Measurements from ENCODE around the gene NUDT2. TPM values are rescaled to one million over a fixed set of nuclear protein-coding genes. Genes with fewer than 3 reads are reported as not detected.

Gene NUDT2
- total RNA-seq, 1 experiment from 2014 or later, result 17.8 TPM

DNA sequence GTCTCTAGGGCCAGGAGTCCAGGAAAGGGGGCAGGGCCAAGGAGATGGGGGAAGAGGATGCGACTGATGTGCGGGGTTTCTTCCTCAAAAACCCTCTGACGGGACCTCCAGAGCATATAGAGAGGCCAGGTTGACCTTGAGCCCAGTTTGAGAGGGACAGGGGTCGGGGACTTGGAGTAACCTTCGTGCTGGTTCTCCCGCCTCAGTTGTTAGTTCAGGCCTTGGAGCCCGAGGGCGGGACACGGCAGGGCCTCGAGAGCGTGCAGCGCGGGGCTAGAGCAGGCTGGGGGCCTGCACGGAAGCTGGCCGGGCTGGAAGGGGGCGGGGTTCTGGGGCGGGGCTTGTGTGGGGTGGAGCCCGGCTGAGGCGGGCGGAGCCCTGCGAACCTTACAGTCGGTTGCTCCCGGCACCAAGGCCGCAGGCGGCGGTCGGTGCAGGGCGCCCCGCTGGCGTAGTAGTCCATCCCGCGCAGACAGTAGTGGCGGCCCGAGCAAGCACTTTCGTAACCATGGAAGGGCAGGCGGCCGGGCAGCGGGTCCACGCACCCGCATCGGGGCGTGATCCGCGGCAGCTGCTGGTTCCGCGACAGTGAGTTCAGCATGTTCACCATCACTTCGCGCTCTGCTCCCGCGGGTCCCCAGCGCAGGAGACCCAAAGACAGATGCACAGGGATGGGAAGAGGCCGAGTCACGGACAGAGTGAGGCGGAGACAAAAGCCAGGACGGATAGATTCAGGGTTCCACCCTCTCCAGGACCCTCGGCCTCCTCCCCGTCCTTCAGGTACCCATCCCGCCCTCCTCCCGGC, 51.3 kb downstream of the NUDT2 start (continued):
- TF ChIP-seq ZNF512 (CRISPR knock-in tag; IDR thresholded peaks at IDR 0.05; ENCODE audit: borderline replicate concordance), result 0 out of 2 replicates have a peak, but pooled peaks have one; percentile 16
- TF ChIP-seq, protein P1, sequence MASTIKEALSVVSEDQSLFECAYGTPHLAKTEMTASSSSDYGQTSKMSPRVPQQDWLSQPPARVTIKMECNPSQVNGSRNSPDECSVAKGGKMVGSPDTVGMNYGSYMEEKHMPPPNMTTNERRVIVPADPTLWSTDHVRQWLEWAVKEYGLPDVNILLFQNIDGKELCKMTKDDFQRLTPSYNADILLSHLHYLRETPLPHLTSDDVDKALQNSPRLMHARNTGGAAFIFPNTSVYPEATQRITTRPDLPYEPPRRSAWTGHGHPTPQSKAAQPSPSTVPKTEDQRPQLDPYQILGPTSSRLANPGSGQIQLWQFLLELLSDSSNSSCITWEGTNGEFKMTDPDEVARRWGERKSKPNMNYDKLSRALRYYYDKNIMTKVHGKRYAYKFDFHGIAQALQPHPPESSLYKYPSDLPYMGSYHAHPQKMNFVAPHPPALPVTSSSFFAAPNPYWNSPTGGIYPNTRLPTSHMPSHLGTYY (CRISPR knock-in tag; IDR thresholded peaks at IDR 0.05), result no peak
- TF ChIP-seq ZNF317 (CRISPR knock-in tag; IDR thresholded peaks at IDR 0.05; ENCODE audit: borderline replicate concordance, low read depth), result no peak
- TF ChIP-seq E2F4 (CRISPR knock-in tag; IDR thresholded peaks at IDR 0.05; ENCODE audit: borderline replicate concordance, low read depth), result no peak
- peak; percentile 87 for TF ChIP-seq ZNF232 (CRISPR knock-in tag; IDR thresholded peaks at IDR 0.05)
- TF ChIP-seq, protein P2, sequence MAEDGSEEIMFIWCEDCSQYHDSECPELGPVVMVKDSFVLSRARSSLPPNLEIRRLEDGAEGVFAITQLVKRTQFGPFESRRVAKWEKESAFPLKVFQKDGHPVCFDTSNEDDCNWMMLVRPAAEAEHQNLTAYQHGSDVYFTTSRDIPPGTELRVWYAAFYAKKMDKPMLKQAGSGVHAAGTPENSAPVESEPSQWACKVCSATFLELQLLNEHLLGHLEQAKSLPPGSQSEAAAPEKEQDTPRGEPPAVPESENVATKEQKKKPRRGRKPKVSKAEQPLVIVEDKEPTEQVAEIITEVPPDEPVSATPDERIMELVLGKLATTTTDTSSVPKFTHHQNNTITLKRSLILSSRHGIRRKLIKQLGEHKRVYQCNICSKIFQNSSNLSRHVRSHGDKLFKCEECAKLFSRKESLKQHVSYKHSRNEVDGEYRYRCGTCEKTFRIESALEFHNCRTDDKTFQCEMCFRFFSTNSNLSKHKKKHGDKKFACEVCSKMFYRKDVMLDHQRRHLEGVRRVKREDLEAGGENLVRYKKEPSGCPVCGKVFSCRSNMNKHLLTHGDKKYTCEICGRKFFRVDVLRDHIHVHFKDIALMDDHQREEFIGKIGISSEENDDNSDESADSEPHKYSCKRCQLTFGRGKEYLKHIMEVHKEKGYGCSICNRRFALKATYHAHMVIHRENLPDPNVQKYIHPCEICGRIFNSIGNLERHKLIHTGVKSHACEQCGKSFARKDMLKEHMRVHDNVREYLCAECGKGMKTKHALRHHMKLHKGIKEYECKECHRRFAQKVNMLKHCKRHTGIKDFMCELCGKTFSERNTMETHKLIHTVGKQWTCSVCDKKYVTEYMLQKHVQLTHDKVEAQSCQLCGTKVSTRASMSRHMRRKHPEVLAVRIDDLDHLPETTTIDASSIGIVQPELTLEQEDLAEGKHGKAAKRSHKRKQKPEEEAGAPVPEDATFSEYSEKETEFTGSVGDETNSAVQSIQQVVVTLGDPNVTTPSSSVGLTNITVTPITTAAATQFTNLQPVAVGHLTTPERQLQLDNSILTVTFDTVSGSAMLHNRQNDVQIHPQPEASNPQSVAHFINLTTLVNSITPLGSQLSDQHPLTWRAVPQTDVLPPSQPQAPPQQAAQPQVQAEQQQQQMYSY (CRISPR knock-in tag; IDR thresholded peaks at IDR 0.05), result no peak
- TF ChIP-seq ETV6 (CRISPR knock-in tag; IDR thresholded peaks at IDR 0.05), result no peak; the same call in 1 of the 2 replicates
- TF ChIP-seq TEAD1 (CRISPR knock-in tag; IDR thresholded peaks at IDR 0.05), result peak; percentile 11; the same call in 1 of the 2 replicates
- TF ChIP-seq SMAD3 (CRISPR knock-in tag; IDR thresholded peaks at IDR 0.05; ENCODE audit: borderline replicate concordance), result peak; percentile 64; the same call in 1 of the 2 replicates
- TF ChIP-seq ZBTB21 (CRISPR knock-in tag; IDR thresholded peaks at IDR 0.05; ENCODE audit: borderline replicate concordance), result 0 out of 2 replicates have a peak, but pooled peaks have one; percentile 24
- TF ChIP-seq FOXJ3 (CRISPR knock-in tag; IDR thresholded peaks at IDR 0.05; ENCODE audit: borderline replicate concordance), result no peak
- TF ChIP-seq FOXP1 (CRISPR knock-in tag; IDR thresholded peaks at IDR 0.05; ENCODE audit: borderline replicate concordance), result peak; percentile 75
- no peak; the same call in none of the 2 replicates for TF ChIP-seq ESRRA (CRISPR knock-in tag; IDR thresholded peaks at IDR 0.05; ENCODE audit: borderline replicate concordance)
- no peak for TF ChIP-seq SOX15 (CRISPR knock-in tag; IDR thresholded peaks at IDR 0.05)
- no peak for TF ChIP-seq USF2 (CRISPR knock-in tag; IDR thresholded peaks at IDR 0.05)
- TF ChIP-seq RELA (CRISPR knock-in tag; IDR thresholded peaks at IDR 0.05; ENCODE audit: borderline replicate concordance), result no peak
- no peak for TF ChIP-seq ATF1 (CRISPR knock-in tag; IDR thresholded peaks at IDR 0.05)
- TF ChIP-seq, protein P3, sequence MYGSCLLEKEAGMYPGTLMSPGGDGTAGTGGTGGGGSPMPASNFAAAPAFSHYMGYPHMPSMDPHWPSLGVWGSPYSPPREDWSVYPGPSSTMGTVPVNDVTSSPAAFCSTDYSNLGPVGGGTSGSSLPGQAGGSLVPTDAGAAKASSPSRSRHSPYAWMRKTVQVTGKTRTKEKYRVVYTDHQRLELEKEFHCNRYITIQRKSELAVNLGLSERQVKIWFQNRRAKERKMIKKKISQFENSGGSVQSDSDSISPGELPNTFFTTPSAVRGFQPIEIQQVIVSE (CRISPR knock-in tag; IDR thresholded peaks at IDR 0.05; ENCODE audit: borderline replicate concordance), result no peak
- TF ChIP-seq RORB (CRISPR knock-in tag; IDR thresholded peaks at IDR 0.05), result no peak
- no peak for TF ChIP-seq ZNF219 (CRISPR knock-in tag; IDR thresholded peaks at IDR 0.05; ENCODE audit: borderline replicate concordance)
- TF ChIP-seq ZNF138 (CRISPR knock-in tag; conservative IDR thresholded peaks at IDR 0.05), result 0 out of 2 replicates have a peak, but pooled peaks have one; percentile 8
- TF ChIP-seq FOXK1 (CRISPR knock-in tag; IDR thresholded peaks at IDR 0.05), result peak; percentile 53; the same call in 1 of the 2 replicates
- TF ChIP-seq, protein P4, sequence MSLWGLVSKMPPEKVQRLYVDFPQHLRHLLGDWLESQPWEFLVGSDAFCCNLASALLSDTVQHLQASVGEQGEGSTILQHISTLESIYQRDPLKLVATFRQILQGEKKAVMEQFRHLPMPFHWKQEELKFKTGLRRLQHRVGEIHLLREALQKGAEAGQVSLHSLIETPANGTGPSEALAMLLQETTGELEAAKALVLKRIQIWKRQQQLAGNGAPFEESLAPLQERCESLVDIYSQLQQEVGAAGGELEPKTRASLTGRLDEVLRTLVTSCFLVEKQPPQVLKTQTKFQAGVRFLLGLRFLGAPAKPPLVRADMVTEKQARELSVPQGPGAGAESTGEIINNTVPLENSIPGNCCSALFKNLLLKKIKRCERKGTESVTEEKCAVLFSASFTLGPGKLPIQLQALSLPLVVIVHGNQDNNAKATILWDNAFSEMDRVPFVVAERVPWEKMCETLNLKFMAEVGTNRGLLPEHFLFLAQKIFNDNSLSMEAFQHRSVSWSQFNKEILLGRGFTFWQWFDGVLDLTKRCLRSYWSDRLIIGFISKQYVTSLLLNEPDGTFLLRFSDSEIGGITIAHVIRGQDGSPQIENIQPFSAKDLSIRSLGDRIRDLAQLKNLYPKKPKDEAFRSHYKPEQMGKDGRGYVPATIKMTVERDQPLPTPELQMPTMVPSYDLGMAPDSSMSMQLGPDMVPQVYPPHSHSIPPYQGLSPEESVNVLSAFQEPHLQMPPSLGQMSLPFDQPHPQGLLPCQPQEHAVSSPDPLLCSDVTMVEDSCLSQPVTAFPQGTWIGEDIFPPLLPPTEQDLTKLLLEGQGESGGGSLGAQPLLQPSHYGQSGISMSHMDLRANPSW (CRISPR knock-in tag; conservative IDR thresholded peaks at IDR 0.05; ENCODE audit: low read depth), result no peak
- TF ChIP-seq HMGA2 (CRISPR knock-in tag; IDR thresholded peaks at IDR 0.05), result no peak

All from WTC11 (cell line).